ENCODE measurements around the gene KRT76. TPM values are rescaled to one million over a fixed set of nuclear protein-coding genes. Genes with fewer than 3 reads are reported as not detected.

Gene KRT76
- total RNA-seq, 2 experiments from 2014 or later, result not detected

- no peaks in the 10 kb centered on the region for H3K9me3 Mint-ChIP-seq
- H3K27me3 Mint-ChIP-seq (ENCODE audit: low read depth), result no peaks in the 10 kb centered on the region
- CTCF ChIA-PET, result interaction anchor here (1.5 kb wide), 1 partner anchor 61 kb away, joined by 3 read pairs; no protein-coding TSS in a partner anchor
- no peak for DNase-seq
- peaks cover 10% of the 10 kb centered on the region for H3K4me1 Mint-ChIP-seq (ENCODE audit: low read depth)
- H3K36me3 Mint-ChIP-seq (ENCODE audit: low read depth), result no peaks in the 10 kb centered on the region
- intact Hi-C loops (cut with micrococcal nuclease), result no loop called here
- H3K4me3 Mint-ChIP-seq, result no peak overlapping the region
- no peak overlapping the region for H3K27ac Mint-ChIP-seq
Observed at GRCh38 chr12:52818388-52818787, 41.2 kb upstream of the KRT76 start.

- Mint-ChIP-seq H3K27me3 (ENCODE audit: low read depth) (no peaks in the 10 kb centered on the region), H3K9me3 (no peaks in the 10 kb centered on the region), H3K4me1 (ENCODE audit: low read depth) (peaks cover 10% of the 10 kb centered on the region), H3K36me3 (ENCODE audit: low read depth) (no peaks in the 10 kb centered on the region), H3K4me3 (no peak overlapping the region), H3K27ac (no peak overlapping the region)
- CTCF ChIA-PET, result interaction anchor here (1.5 kb wide), 1 partner anchor 62 kb away, joined by 3 read pairs; no protein-coding TSS in a partner anchor
- intact Hi-C loops (cut with micrococcal nuclease), result no loop called here
- no peak for DNase-seq
Observed at GRCh38 chr12:52817699-52818238, 40.6 kb upstream of the KRT76 start.

- no peak overlapping the region for H3K27ac Mint-ChIP-seq
- no peaks in the 10 kb centered on the region for H3K27me3 Mint-ChIP-seq (ENCODE audit: low read depth)
- H3K36me3 Mint-ChIP-seq (ENCODE audit: low read depth), result no peaks in the 10 kb centered on the region
- CTCF ChIA-PET, result interaction anchor here (1.5 kb wide), 1 partner anchor 62 kb away, joined by 3 read pairs; no protein-coding TSS in a partner anchor
- no peak for DNase-seq
- peaks cover 10% of the 10 kb centered on the region for H3K4me1 Mint-ChIP-seq (ENCODE audit: low read depth)
- H3K4me3 Mint-ChIP-seq, result no peak overlapping the region
- H3K9me3 Mint-ChIP-seq, result no peaks in the 10 kb centered on the region
- intact Hi-C loops (cut with micrococcal nuclease), result no loop called here
Observed at GRCh38 chr12:52817003-52817698, 40.0 kb upstream of the KRT76 start.

GRCh38 chr12:52815676-52816588 is 38.8 kb upstream of the KRT76 start:
- Mint-ChIP-seq H3K27me3 (ENCODE audit: low read depth) (no peaks in the 10 kb centered on the region), H3K4me3 (no peak overlapping the region), H3K4me1 (ENCODE audit: low read depth) (peaks cover 10% of the 10 kb centered on the region), H3K36me3 (ENCODE audit: low read depth) (no peaks in the 10 kb centered on the region), H3K27ac (no peak overlapping the region), H3K9me3 (no peaks in the 10 kb centered on the region)
- CTCF ChIA-PET, result no interaction called here
- intact Hi-C loops (cut with micrococcal nuclease), result no loop called here
- no peak for DNase-seq

- CTCF ChIA-PET, result no interaction called here
- intact Hi-C loops (cut with micrococcal nuclease), result no loop called here
- H3K27ac Mint-ChIP-seq, result no peak overlapping the region
- H3K4me3 Mint-ChIP-seq, result no peak overlapping the region
- peaks cover 10% of the 10 kb centered on the region for H3K4me1 Mint-ChIP-seq (ENCODE audit: low read depth)
- DNase-seq, result no peak
- H3K36me3 Mint-ChIP-seq (ENCODE audit: low read depth), result no peaks in the 10 kb centered on the region
- no peaks in the 10 kb centered on the region for H3K27me3 Mint-ChIP-seq (ENCODE audit: low read depth)
- H3K9me3 Mint-ChIP-seq, result no peaks in the 10 kb centered on the region
Observed at GRCh38 chr12:52815161-52815560, 38.0 kb upstream of the KRT76 start.

- H3K9me3 Mint-ChIP-seq, result no peaks in the 10 kb centered on the region
- H3K4me1 Mint-ChIP-seq (ENCODE audit: low read depth), result peaks cover 10% of the 10 kb centered on the region
- H3K36me3 Mint-ChIP-seq (ENCODE audit: low read depth), result no peaks in the 10 kb centered on the region
- CTCF ChIA-PET, result no interaction called here
- no peak overlapping the region for H3K4me3 Mint-ChIP-seq
- no peak for DNase-seq
- H3K27me3 Mint-ChIP-seq (ENCODE audit: low read depth), result no peaks in the 10 kb centered on the region
- H3K27ac Mint-ChIP-seq, result no peak overlapping the region
- intact Hi-C loops (cut with micrococcal nuclease), result no loop called here
Observed at GRCh38 chr12:52814710-52815155, 37.6 kb upstream of the KRT76 start.

GRCh38 chr12:52813885-52814709 is 37.0 kb upstream of the KRT76 start, which contains the start of gene KRT4:
Gene KRT4 (minus strand): TSS chr12:52814116. CDS start chr12:52814058, 58 bp downstream.
- Mint-ChIP-seq H3K9me3 (no peaks in the 10 kb centered on the region), H3K4me1 (ENCODE audit: low read depth) (peaks cover 10% of the 10 kb centered on the region), H3K27me3 (ENCODE audit: low read depth) (no peaks in the 10 kb centered on the region), H3K36me3 (ENCODE audit: low read depth) (no peaks in the 10 kb centered on the region), H3K4me3 (no peak within 1 kb of the TSS), H3K27ac (no peak within 1 kb of the TSS)
- DNase-seq, result no peak
- CTCF ChIA-PET, result interaction anchor here (1.6 kb wide), 1 partner anchor 66 kb away, joined by 4 read pairs; no protein-coding TSS in a partner anchor
- intact Hi-C loops (cut with micrococcal nuclease), result no loop called here

- intact Hi-C loops (cut with micrococcal nuclease), result no loop called here
- CTCF ChIA-PET, result interaction anchor here (1.6 kb wide), 1 partner anchor 66 kb away, joined by 4 read pairs; no protein-coding TSS in a partner anchor
Observed at GRCh38 chr12:52813203-52813819, 36.2 kb upstream of the KRT76 start.

GRCh38 chr12:52812749-52813148 is 35.6 kb upstream of the KRT76 start:
- Mint-ChIP-seq H3K27me3 (ENCODE audit: low read depth) (no peaks in the 10 kb centered on the region), H3K27ac (no peak overlapping the region), H3K9me3 (no peaks in the 10 kb centered on the region), H3K4me3 (no peak overlapping the region), H3K4me1 (ENCODE audit: low read depth) (peaks cover 6% of the 10 kb centered on the region), H3K36me3 (ENCODE audit: low read depth) (no peaks in the 10 kb centered on the region)
- CTCF ChIA-PET, result interaction anchor here (0.6 to 1.6 kb wide), 2 partner anchors 67 to 225 kb away, joined by 3 to 4 read pairs; no protein-coding TSS in a partner anchor
- DNase-seq, result no peak
- intact Hi-C loops (cut with micrococcal nuclease), result no loop called here

More at GRCh38 chr12:52813203-52813819, 36.2 kb upstream of the KRT76 start:
- Mint-ChIP-seq H3K4me3 (no peak overlapping the region), H3K27ac (no peak overlapping the region), H3K36me3 (ENCODE audit: low read depth) (no peaks in the 10 kb centered on the region), H3K9me3 (no peaks in the 10 kb centered on the region), H3K4me1 (ENCODE audit: low read depth) (peaks cover 10% of the 10 kb centered on the region), H3K27me3 (ENCODE audit: low read depth) (no peaks in the 10 kb centered on the region)
- no peak for DNase-seq

GRCh38 chr12:52812073-52812400 is 34.9 kb upstream of the KRT76 start:
- no peaks in the 10 kb centered on the region for H3K4me1 Mint-ChIP-seq (ENCODE audit: low read depth)
- no peak overlapping the region for H3K4me3 Mint-ChIP-seq
- no peaks in the 10 kb centered on the region for H3K27me3 Mint-ChIP-seq (ENCODE audit: low read depth)
- no peaks in the 10 kb centered on the region for H3K36me3 Mint-ChIP-seq (ENCODE audit: low read depth)
- H3K27ac Mint-ChIP-seq, result no peak overlapping the region
- CTCF ChIA-PET, result interaction anchor here (0.6 kb wide), 1 partner anchor 225 kb away, joined by 3 read pairs; no protein-coding TSS in a partner anchor
- DNase-seq, result no peak
- intact Hi-C loops (cut with micrococcal nuclease), result no loop called here
- H3K9me3 Mint-ChIP-seq, result no peaks in the 10 kb centered on the region

- Mint-ChIP-seq H3K27me3 (ENCODE audit: low read depth) (no peaks in the 10 kb centered on the region), H3K27ac (no peak overlapping the region), H3K36me3 (ENCODE audit: low read depth) (no peaks in the 10 kb centered on the region), H3K4me3 (no peak overlapping the region), H3K9me3 (no peaks in the 10 kb centered on the region), H3K4me1 (ENCODE audit: low read depth) (no peaks in the 10 kb centered on the region)
- CTCF ChIA-PET, result no interaction called here
- intact Hi-C loops (cut with micrococcal nuclease), result no loop called here
- DNase-seq, result no peak
Observed at GRCh38 chr12:52811191-52812072, 34.3 kb upstream of the KRT76 start.

Measured in activated naive CD4-positive, alpha-beta T cell treated with anti-CD3 and anti-CD28 coated beads for 36 hours (primary cell).